CD14-positive monocyte (primary cell): ENCODE measurements around the gene ZC3HAV1. TPM values are rescaled to one million over a fixed set of nuclear protein-coding genes. Genes with fewer than 3 reads are reported as not detected.
A peak's percentile ranks its signal among the peaks of the same experiment; 100 is the strongest.

Source experiments
- DNase-seq, 3 donors: peaks; one replicate each; pipeline ENCODE4 v3.0.0-alpha.2; 2011 to 2022
- H2AFZ ChIP-seq: 2 replicates; pipeline ENCODE4 v1.6.0; 2012; ENCODE audit warnings: mild to moderate bottlenecking, low read depth, low read length, inconsistent platforms; ENCODE audit not compliant: insufficient read depth, poor library complexity, severe bottlenecking
- H3K27ac ChIP-seq, 2 donors: 1 replicate in 1 of 2; 2 replicates in 1 of 2; pipeline ENCODE4 v1.5.1; 2012 to 2013; ENCODE audit warnings: low read length in 2 of 2, control low read depth in 1 of 2, inconsistent platforms in 1 of 2, low read depth in 1 of 2, mild to moderate bottlenecking in 1 of 2
- H3K27me3 ChIP-seq, 2 donors: one replicate each; pipeline versions ENCODE4 v1.6.0 to v1.6.1; 2011 to 2013; ENCODE audit warnings: low read length in 2 of 2; ENCODE audit not compliant: control insufficient read depth in 2 of 2, insufficient read depth in 2 of 2
- H3K36me3 ChIP-seq, 2 donors: replicated peaks in 1 of 2; 1 replicate in 1 of 2; 2 replicates in 1 of 2; pipeline versions ENCODE4 v1.5.1 to v1.6.1; 2012 to 2013; ENCODE audit warnings: low read length in 2 of 2, control low read depth in 1 of 2, inconsistent platforms in 1 of 2, mild to moderate bottlenecking in 1 of 2; ENCODE audit not compliant: insufficient read depth in 2 of 2, control insufficient read depth in 1 of 2
- H3K4me1 ChIP-seq, 2 donors: 1 replicate in 1 of 2; 2 replicates in 1 of 2; pipeline versions ENCODE4 v1.5.1 to v1.6.1; 2012 to 2013; ENCODE audit warnings: low read length in 2 of 2, control low read depth in 1 of 2, inconsistent platforms in 1 of 2, mild to moderate bottlenecking in 1 of 2, moderate library complexity in 1 of 2; ENCODE audit not compliant: insufficient read depth in 2 of 2, control insufficient read depth in 1 of 2
- H3K4me2 ChIP-seq: replicated peaks from 2 replicates; pipeline ENCODE3; 2012; ENCODE audit warnings: low read length, moderate library complexity, mild to moderate bottlenecking; ENCODE audit not compliant: poor library complexity, severe bottlenecking; ENCODE audit errors: extremely low read depth
- H3K4me3 ChIP-seq, 3 experiments: fragments of 200-600 bp in 1 of 3; sonication (generic) in 1 of 3; replicated peaks in 1 of 3; 1 replicate in 2 of 3; 2 replicates in 1 of 3; pipeline ENCODE4 v1.5.1; 2011 to 2013; ENCODE audit warnings: low read length in 3 of 3, mild to moderate bottlenecking in 3 of 3, control low read depth in 2 of 3, low read depth in 2 of 3, inconsistent platforms in 1 of 3, moderate library complexity in 1 of 3
- H3K79me2 ChIP-seq: 2 replicates; pipeline ENCODE4 v1.6.0; 2012; ENCODE audit warnings: mild to moderate bottlenecking, control low read depth, inconsistent platforms, low read length, moderate library complexity; ENCODE audit not compliant: insufficient read depth
- H3K9ac ChIP-seq: 2 replicates; pipeline ENCODE4 v1.6.0; 2017; ENCODE audit warnings: low read length, mild to moderate bottlenecking; ENCODE audit not compliant: insufficient read depth, poor library complexity, severe bottlenecking
- H3K9me3 ChIP-seq, 2 donors: replicated peaks in 1 of 2; 1 replicate in 1 of 2; 2 replicates in 1 of 2; pipeline versions ENCODE4 v1.5.1 to v1.6.1; 2012 to 2013; ENCODE audit warnings: low read length in 2 of 2, control low read depth in 1 of 2; ENCODE audit not compliant: control insufficient read depth in 1 of 2, insufficient read depth in 1 of 2
- H4K20me1 ChIP-seq: 2 replicates; pipeline ENCODE4 v1.6.0; 2012; ENCODE audit warnings: mild to moderate bottlenecking, low read length, control low read depth, moderate library complexity; ENCODE audit not compliant: insufficient read depth
- H3K27ac Mint-ChIP-seq, 7 donors: one replicate each; pipeline ENCODE4 v1.8.0; 2020; ENCODE audit warnings: mild to moderate bottlenecking in 7 of 7, mixed read lengths in 7 of 7, moderate library complexity in 6 of 7, inconsistent platforms in 2 of 7
- H3K27me3 Mint-ChIP-seq, 3 donors: one replicate each; pipeline ENCODE4 v1.8.0; 2021 to 2022; ENCODE audit warnings: low read depth in 3 of 3, mild to moderate bottlenecking in 3 of 3, mixed read lengths in 3 of 3, moderate library complexity in 3 of 3, inconsistent platforms in 1 of 3
- H3K36me3 Mint-ChIP-seq, 2 donors: one replicate each; pipeline ENCODE4 v1.8.0; 2020; ENCODE audit warnings: mixed read lengths in 2 of 2, inconsistent platforms in 1 of 2, mild to moderate bottlenecking in 1 of 2
- H3K4me1 Mint-ChIP-seq: one replicate; pipeline ENCODE4 v1.8.0; 2020; ENCODE audit warnings: mild to moderate bottlenecking, mixed read lengths
- H3K4me3 Mint-ChIP-seq, 2 donors: one replicate each; pipeline ENCODE4 v1.8.0; 2020; ENCODE audit warnings: mild to moderate bottlenecking in 2 of 2, mixed read lengths in 2 of 2, moderate library complexity in 1 of 2
- H3K9me3 Mint-ChIP-seq, 7 donors: one replicate each; pipeline ENCODE4 v1.8.0; 2020 to 2022; ENCODE audit warnings: mixed read lengths in 7 of 7, mild to moderate bottlenecking in 6 of 7, moderate library complexity in 6 of 7, inconsistent platforms in 2 of 7
- WGBS: methylation state at CpG from one replicate; pipeline ENCODE4 v1.1.5; 2013; ENCODE audit warnings: missing lambda C conversion rate; ENCODE audit not compliant: insufficient coverage; 5-methylcytosine and 5-hydroxymethylcytosine counted together
- intact Hi-C, 2 donors: fragments of 100-400 bp; cut with micrococcal nuclease; formaldehyde crosslinking; loops; one replicate each; pipeline versions ENCODE4 v1.15.0 to v1.15.1; 2023
- polyA plus RNA-seq, 3 donors: library from polyadenylated mRNA; depleted of rRNA in 1 of 3; unstranded in 2 of 3; stranded (reverse) in 1 of 3; fragments of 300-500 nt in 2 of 3; fragments of >200 nt in 1 of 3; fragmentation: Illumina TruSeq in 2 of 3; gene quantifications; 1 replicate in 2 of 3; 2 replicates in 1 of 3; pipeline ENCODE4 v1.2.3, GENCODE V29; 2012 to 2021
- TF ChIP-seq, protein P1 (sequence below): fragments of 200-600 bp; IDR thresholded peaks from one replicate; pipeline ENCODE4 v1.8.0; 2022; ENCODE audit warnings: antibody characterized with exemption, mild to moderate bottlenecking

Gene ZC3HAV1
- polyA plus RNA-seq, 3 donors: 20.7 to 30.2 (median 21.2) TPM

DNA sequence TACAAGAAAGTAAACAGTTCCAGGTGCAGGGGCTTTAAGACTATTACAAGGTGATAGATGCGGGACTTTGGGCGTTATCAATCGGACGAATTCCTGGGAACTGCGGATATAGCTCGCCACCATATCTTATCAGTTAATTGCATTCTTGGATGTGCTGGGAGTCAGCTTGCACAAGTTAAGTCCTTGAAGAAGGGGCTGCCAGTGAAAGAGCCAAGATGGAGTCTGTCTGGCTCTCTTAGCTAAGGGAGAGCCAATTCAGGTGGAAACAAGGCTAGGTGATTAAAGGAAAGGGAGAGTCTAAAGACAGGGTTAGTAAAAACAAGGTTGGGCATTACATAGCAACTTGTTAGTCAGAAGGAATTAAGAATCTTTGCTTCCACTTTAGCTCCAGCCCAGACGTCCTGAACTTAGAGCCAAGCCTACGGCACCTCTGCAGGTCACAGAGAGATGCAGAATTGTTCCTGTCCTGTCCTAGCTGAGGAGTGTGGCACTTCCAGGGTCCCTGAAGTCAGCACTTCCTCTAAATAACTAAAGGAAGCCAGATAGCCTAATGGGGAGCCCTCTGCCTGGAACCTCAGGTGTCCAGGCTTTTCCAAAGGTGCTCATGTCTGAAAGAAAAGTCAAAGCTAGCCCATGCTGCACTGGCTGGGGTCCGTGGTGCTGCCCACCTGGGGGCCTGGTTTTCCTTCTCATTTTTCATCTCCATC lies 17.3 kb downstream of the ZC3HAV1 start:
- H4K20me1 ChIP-seq: peaks cover 97% of the 10 kb centered on the region
- no peak overlapping the region for H2AFZ ChIP-seq
- TF ChIP-seq, protein P1, sequence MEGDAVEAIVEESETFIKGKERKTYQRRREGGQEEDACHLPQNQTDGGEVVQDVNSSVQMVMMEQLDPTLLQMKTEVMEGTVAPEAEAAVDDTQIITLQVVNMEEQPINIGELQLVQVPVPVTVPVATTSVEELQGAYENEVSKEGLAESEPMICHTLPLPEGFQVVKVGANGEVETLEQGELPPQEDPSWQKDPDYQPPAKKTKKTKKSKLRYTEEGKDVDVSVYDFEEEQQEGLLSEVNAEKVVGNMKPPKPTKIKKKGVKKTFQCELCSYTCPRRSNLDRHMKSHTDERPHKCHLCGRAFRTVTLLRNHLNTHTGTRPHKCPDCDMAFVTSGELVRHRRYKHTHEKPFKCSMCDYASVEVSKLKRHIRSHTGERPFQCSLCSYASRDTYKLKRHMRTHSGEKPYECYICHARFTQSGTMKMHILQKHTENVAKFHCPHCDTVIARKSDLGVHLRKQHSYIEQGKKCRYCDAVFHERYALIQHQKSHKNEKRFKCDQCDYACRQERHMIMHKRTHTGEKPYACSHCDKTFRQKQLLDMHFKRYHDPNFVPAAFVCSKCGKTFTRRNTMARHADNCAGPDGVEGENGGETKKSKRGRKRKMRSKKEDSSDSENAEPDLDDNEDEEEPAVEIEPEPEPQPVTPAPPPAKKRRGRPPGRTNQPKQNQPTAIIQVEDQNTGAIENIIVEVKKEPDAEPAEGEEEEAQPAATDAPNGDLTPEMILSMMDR: no peak
- no peak overlapping the region for H3K4me2 ChIP-seq
- H3K27ac ChIP-seq: peak overlapping the region in 1 of 2 donors; percentile 44
- intact Hi-C loops: no loop called here
- Mint-ChIP-seq H3K4me3 (no peak overlapping the region), H3K27ac (peak overlapping the region in 4 of 7 donors; percentile 25 to 74 (median 52)), H3K9me3 (peaks cover under 1 to 11% (median 5%) of the 10 kb centered on the region in 7 donors), H3K27me3 (peaks cover 0 to 3% (median 0%) of the 10 kb centered on the region in 3 donors), H3K4me1 (peaks cover 36% of the 10 kb centered on the region), H3K36me3 (peaks cover 53 to 76% of the 10 kb centered on the region in 2 donors)
- H3K4me3 ChIP-seq: no peak overlapping the region
- no peak for DNase-seq
- H3K79me2 ChIP-seq: peaks cover 99% of the 10 kb centered on the region
- H3K36me3 ChIP-seq: peaks cover 30 to 62% of the 10 kb centered on the region in 2 donors
- WGBS: 70% methylated on average over 5 of the region's 9 CpGs
- no peak overlapping the region for H3K9ac ChIP-seq
- peaks cover 5 to 7% of the 10 kb centered on the region in 2 donors for H3K9me3 ChIP-seq
- H3K27me3 ChIP-seq: no peaks in the 10 kb centered on the region
- peaks cover 14 to 20% of the 10 kb centered on the region in 2 donors for H3K4me1 ChIP-seq

- Histone ChIP-seq H3K4me1 (peaks cover 14 to 20% of the 10 kb centered on the region in 2 donors), H3K4me3 (no peak overlapping the region), H3K9me3 (peaks cover 11 to 13% of the 10 kb centered on the region in 2 donors), H2AFZ (no peak overlapping the region), H3K4me2 (no peak overlapping the region), H3K27me3 (no peaks in the 10 kb centered on the region), H3K27ac (no peak overlapping the region), H4K20me1 (peaks cover 100% of the 10 kb centered on the region), H3K79me2 (peaks cover 100% of the 10 kb centered on the region), H3K9ac (no peak overlapping the region), H3K36me3 (peaks cover 36 to 66% of the 10 kb centered on the region in 2 donors)
- peak overlapping the region in 4 of 7 donors; percentile 42 to 82 (median 62) for H3K27ac Mint-ChIP-seq
- TF ChIP-seq, protein P1: no peak
- intact Hi-C loops: no loop called here
- peaks cover 55 to 76% of the 10 kb centered on the region in 2 donors for H3K36me3 Mint-ChIP-seq
- H3K4me1 Mint-ChIP-seq: peaks cover 34% of the 10 kb centered on the region
- H3K4me3 Mint-ChIP-seq: no peak overlapping the region
- DNase-seq: no peak
- peaks cover 3 to 17% (median 11%) of the 10 kb centered on the region in 7 donors for H3K9me3 Mint-ChIP-seq
- H3K27me3 Mint-ChIP-seq: peaks cover 0 to 3% (median 0%) of the 10 kb centered on the region in 3 donors
- WGBS: 99% methylated on average over 7 of the region's 15 CpGs
These were observed 17.9 kb downstream of the ZC3HAV1 start for GRCh38 chr7:139091677-139091996.
